GM23248 (cell line): ENCODE results near the gene CMTM7. TPM values are rescaled to one million over a fixed set of nuclear protein-coding genes. Genes with fewer than 3 reads are reported as not detected.

ENCODE experiments used
- DNase-seq: peaks from one replicate; pipeline ENCODE4 v3.0.0-alpha.2; 2015
- H2AFZ ChIP-seq: fragments of 200-600 bp; sonication (generic); 2 replicates; pipeline ENCODE4 v1.6.1; 2016; ENCODE audit warnings: antibody characterized with exemption
- H3F3A ChIP-seq: fragments of 200-600 bp; sonication (generic); 2 replicates; pipeline ENCODE4 v1.6.1; 2016; ENCODE audit warnings: mild to moderate bottlenecking, antibody characterized with exemption, mixed run types; ENCODE audit not compliant: insufficient read depth
- H3K27ac ChIP-seq: fragments of 200-600 bp; sonication (generic); 2 replicates; pipeline ENCODE4 v1.5.1; 2016; ENCODE audit warnings: mild to moderate bottlenecking
- H3K27me3 ChIP-seq: fragments of 200-600 bp; sonication (generic); replicated peaks from 2 replicates; pipeline ENCODE4 v1.6.1; 2016; ENCODE audit warnings: mild to moderate bottlenecking; ENCODE audit not compliant: insufficient read depth
- H3K36me3 ChIP-seq: fragments of 200-600 bp; sonication (generic); 2 replicates; pipeline ENCODE4 v1.6.1; 2016; ENCODE audit warnings: low read depth, mild to moderate bottlenecking
- H3K4me1 ChIP-seq: fragments of 200-600 bp; sonication (generic); 2 replicates; pipeline ENCODE4 v1.6.1; 2016; ENCODE audit warnings: mild to moderate bottlenecking; ENCODE audit not compliant: insufficient read depth
- H3K4me2 ChIP-seq: fragments of 200-600 bp; sonication (generic); one replicate; pipeline ENCODE4 v1.6.1; 2016; ENCODE audit warnings: mild to moderate bottlenecking; ENCODE audit not compliant: unreplicated experiment
- H3K4me3 ChIP-seq: fragments of 200-600 bp; sonication (generic); 2 replicates; pipeline ENCODE4 v1.5.1; 2016; ENCODE audit warnings: mild to moderate bottlenecking
- H3K79me2 ChIP-seq: fragments of 200-600 bp; sonication (generic); 2 replicates; pipeline ENCODE4 v1.6.1; 2016; ENCODE audit warnings: mild to moderate bottlenecking; ENCODE audit not compliant: insufficient read depth
- H3K9ac ChIP-seq: fragments of 200-600 bp; sonication (generic); 2 replicates; pipeline ENCODE4 v1.6.1; 2016; ENCODE audit warnings: mild to moderate bottlenecking
- H3K9me2 ChIP-seq: fragments of 200-600 bp; sonication (generic); 2 replicates; pipeline ENCODE4 v1.6.1; 2016; ENCODE audit warnings: mixed run types, mild to moderate bottlenecking, moderate library complexity; ENCODE audit not compliant: insufficient read depth
- H3K9me3 ChIP-seq: fragments of 200-600 bp; sonication (generic); one replicate; pipeline ENCODE4 v1.6.1; 2017; ENCODE audit warnings: low read depth
- H4K20me1 ChIP-seq: fragments of 200-600 bp; sonication (generic); 2 replicates; pipeline ENCODE4 v1.6.0; 2016; ENCODE audit not compliant: insufficient read depth
- EZH2 ChIP-seq: fragments of 200-600 bp; sonication (generic); IDR thresholded peaks from 2 replicates; pipeline ENCODE4 v1.6.1; 2018; ENCODE audit warnings: antibody characterized with exemption, mild to moderate bottlenecking; ENCODE audit not compliant: insufficient read depth, poor library complexity, severe bottlenecking
- EZH2phosphoT487 ChIP-seq: fragments of 200-600 bp; sonication (generic); IDR thresholded peaks from 2 replicates; pipeline ENCODE4 v1.6.1; 2018; ENCODE audit warnings: antibody characterized with exemption, moderate library complexity, mild to moderate bottlenecking, low read depth; ENCODE audit not compliant: insufficient read depth
- WGBS, 2 experiments: methylation state at CpG; one replicate each; pipeline ENCODE4 v1.1.6; 2015 to 2017; ENCODE audit warnings: low lambda C conversion rate in 2 of 2, low coverage in 1 of 2; ENCODE audit errors: missing lambda C conversion rate in 2 of 2; 5-methylcytosine and 5-hydroxymethylcytosine counted together
- in situ Hi-C: fragments of 300-500 bp; cut with MboI; formaldehyde crosslinking; loops from 2 replicates; pipeline ENCODE4 v1.15.0; 2020
- polyA plus RNA-seq: library from polyadenylated mRNA; unstranded; fragments of >200 nt; fragmentation: Nextera tagmentation; extraction: Ambion mirVana; gene quantifications from 2 replicates; pipeline ENCODE4 v1.2.1, GENCODE V29; 2016
- total RNA-seq: library from RNA; depleted of rRNA; stranded (reverse); fragments of >200 nt; shearing (Covaris generic); gene quantifications from 2 replicates; pipeline ENCODE4 v1.2.3, GENCODE V29; 2014

CMTM7 gene
- total and polyA plus RNA-seq, 2 experiments from 2014 or later = 6.3 to 23.0 TPM

- Histone ChIP-seq H3K27ac (no peak overlapping the region), H4K20me1 (no peaks in the 10 kb centered on the region), H3K4me3 (no peak overlapping the region), H3K36me3 (no peaks in the 10 kb centered on the region), H3K79me2 (no peaks in the 10 kb centered on the region), H3K4me2 (no peak overlapping the region), H3K9me3 (no peaks in the 10 kb centered on the region), H2AFZ (no peak overlapping the region), H3K4me1 (peaks cover 27% of the 10 kb centered on the region), H3F3A (peaks cover 22% of the 10 kb centered on the region), H3K27me3 (no peaks in the 10 kb centered on the region), H3K9ac (no peak overlapping the region), H3K9me2 (no peaks in the 10 kb centered on the region)
- 86 to 87% methylated on average over 9 of the region's 9 CpGs for WGBS, 2 experiments
- in situ Hi-C loops = no loop called here
- DNase-seq = no peak
- no peak for TF ChIP-seq EZH2phosphoT487
- TF ChIP-seq EZH2 = no peak
Measured at GRCh38 chr3:32424581-32425250, 33.1 kb downstream of the CMTM7 start.

GRCh38 chr3:32428092-32429068 is 36.7 kb downstream of the CMTM7 start:
- no peaks in the 10 kb centered on the region for H4K20me1 ChIP-seq
- H3K4me3 ChIP-seq = no peak overlapping the region
- H3K79me2 ChIP-seq = no peaks in the 10 kb centered on the region
- no peaks in the 10 kb centered on the region for H3K9me2 ChIP-seq
- no peaks in the 10 kb centered on the region for H3K27me3 ChIP-seq
- H3K9me3 ChIP-seq = no peaks in the 10 kb centered on the region
- 82 to 84% methylated on average over 12 of the region's 12 CpGs for WGBS, 2 experiments
- DNase-seq = no peak
- TF ChIP-seq EZH2phosphoT487 (no peak), EZH2 (no peak)
- H3K9ac ChIP-seq = no peak overlapping the region
- H3F3A ChIP-seq = no peaks in the 10 kb centered on the region
- no peak overlapping the region for H3K27ac ChIP-seq
- no peak overlapping the region for H3K4me2 ChIP-seq
- in situ Hi-C loops = no loop called here
- peaks cover 7% of the 10 kb centered on the region for H3K4me1 ChIP-seq
- no peak overlapping the region for H2AFZ ChIP-seq
- H3K36me3 ChIP-seq = no peaks in the 10 kb centered on the region

DNA sequence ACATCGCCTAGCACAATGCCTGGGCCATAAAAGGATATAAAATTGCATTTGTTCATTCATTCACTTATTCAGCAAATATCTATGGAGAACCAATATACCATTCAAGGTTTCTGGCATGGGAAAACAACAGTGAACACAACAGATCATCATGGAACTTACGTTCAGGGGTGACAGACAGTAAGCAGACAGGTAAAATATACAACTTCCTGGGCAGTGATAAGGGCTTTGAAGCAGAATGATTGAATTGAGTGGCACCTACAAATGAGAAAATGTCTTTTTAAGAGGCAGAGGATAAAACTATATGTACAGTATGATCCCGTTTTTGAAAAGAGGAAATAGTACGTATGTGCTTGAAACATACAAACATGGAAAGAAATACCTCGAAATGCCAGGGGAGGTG is 39.2 kb downstream of the CMTM7 start:
- TF ChIP-seq EZH2 = no peak
- no peak for TF ChIP-seq EZH2phosphoT487
- Histone ChIP-seq H3K9ac (no peak overlapping the region), H4K20me1 (no peaks in the 10 kb centered on the region), H3F3A (no peaks in the 10 kb centered on the region), H3K9me2 (no peaks in the 10 kb centered on the region), H3K4me3 (no peak overlapping the region), H2AFZ (no peak overlapping the region), H3K9me3 (no peaks in the 10 kb centered on the region), H3K4me1 (peaks cover 8% of the 10 kb centered on the region), H3K79me2 (no peaks in the 10 kb centered on the region), H3K27ac (no peak overlapping the region), H3K36me3 (no peaks in the 10 kb centered on the region), H3K27me3 (no peaks in the 10 kb centered on the region), H3K4me2 (no peak overlapping the region)
- in situ Hi-C loops = no loop called here
- WGBS, 2 experiments = 96 to 97% methylated on average over 5 of the region's 5 CpGs
- no peak for DNase-seq

- no peak for TF ChIP-seq EZH2
- no peak for TF ChIP-seq EZH2phosphoT487
- 93 to 95% methylated on average over 3 of the region's 3 CpGs for WGBS, 2 experiments
- Histone ChIP-seq H4K20me1 (no peaks in the 10 kb centered on the region), H3K9me3 (no peaks in the 10 kb centered on the region), H3K4me1 (peaks cover 14% of the 10 kb centered on the region), H3K27ac (no peak overlapping the region), H3K27me3 (no peaks in the 10 kb centered on the region), H3K9me2 (no peaks in the 10 kb centered on the region), H3K36me3 (no peaks in the 10 kb centered on the region), H3K79me2 (no peaks in the 10 kb centered on the region), H3K4me2 (no peak overlapping the region), H3F3A (no peaks in the 10 kb centered on the region), H3K9ac (no peak overlapping the region), H3K4me3 (no peak overlapping the region), H2AFZ (no peak overlapping the region)
- DNase-seq = no peak
- in situ Hi-C loops = no loop called here
Measured at GRCh38 chr3:32431481-32431880, 39.8 kb downstream of the CMTM7 start.
